ENCODE measurements around the gene TGFBRAP1.

GRCh38 chr2:105297216-105297615 lies 32.3 kb downstream of the TGFBRAP1 start:
- no peak for TF ChIP-seq CTCF (IDR thresholded peaks at IDR 0.05)
- no peak for TF ChIP-seq POLR2A (IDR thresholded peaks at IDR 0.05)

Measured in Peyer's patch (tissue), 4 donors.